GM12878 (cell line): ENCODE measurements around the gene AATF. TPM values are rescaled to one million over a fixed set of nuclear protein-coding genes. Genes with fewer than 3 reads are reported as not detected.

Experiments
- ATAC-seq: fragments of 200-7000 bp; cut with Tn5 transposase; 3 replicates; pipeline ENCODE4 v1.9.1; 2020; ENCODE audit warnings: mild to moderate bottlenecking, moderate library complexity
- BruUV-seq: library from RNA; stranded (reverse); fragments of 400-500 nt; replicated peaks from 2 replicates; lab custom pipeline; 2021; lab: Mats Ljungman, UMichigan
- CTCF ChIA-PET: fragments of 300-600 bp; sonication (Branson Sonifier 250); formaldehyde crosslinking; extraction: SDS; loops from one replicate; lab custom pipeline; 2021; ENCODE audit warnings: inconsistent platforms; lab: Yijun Ruan, JAX
- POLR2A ChIA-PET: fragments of 350-600 bp; formaldehyde crosslinking; extraction: SDS; loops from one replicate; lab custom pipeline; 2021; ENCODE audit warnings: inconsistent platforms; lab: Charles Lee
- RAD21 ChIA-PET: fragments of 300-600 bp; sonication (Branson Sonifier 250); formaldehyde crosslinking; loops from one replicate; lab custom pipeline; 2023; ENCODE audit warnings: antibody characterized with exemption; ENCODE audit not compliant: unreplicated experiment; lab: Charles Lee
- SMC1A ChIA-PET: fragments of 300-600 bp; sonication (Branson Sonifier 250); formaldehyde crosslinking; loops from one replicate; lab custom pipeline; 2023; ENCODE audit not compliant: unreplicated experiment, uncharacterized antibody; lab: Charles Lee
- DNase-seq: peaks from one replicate; pipeline ENCODE4 v3.0.0-alpha.2; 2011; ENCODE audit warnings: low read depth, low spot score
- FAIRE-seq: peaks from 3 replicates; lab custom pipeline; 2011; peaks lifted over from hg19 to GRCh38; lab: Jason Lieb, UNC
- H2AFZ ChIP-seq: 2 replicates; pipeline ENCODE4 v1.6.0; 2011; ENCODE audit warnings: low read depth, low read length, control low read depth; ENCODE audit not compliant: control insufficient read depth
- H3K27ac ChIP-seq: 2 replicates; pipeline ENCODE4 v1.5.1; 2011; ENCODE audit warnings: control low read depth; ENCODE audit not compliant: control insufficient read depth, insufficient read depth
- H3K27me3 ChIP-seq, 2 experiments: replicated peaks in 1 of 2; 2 replicates each; pipeline versions ENCODE4 v1.6.0 to v1.6.1; 2011; ENCODE audit warnings: low read length in 1 of 2; ENCODE audit not compliant: control insufficient read depth in 2 of 2, insufficient read depth in 2 of 2
- H3K36me3 ChIP-seq, 2 experiments: 2 replicates each; pipeline ENCODE4 v1.5.1; 2011; ENCODE audit warnings: low read length in 1 of 2; ENCODE audit not compliant: control insufficient read depth in 2 of 2, insufficient read depth in 2 of 2
- H3K4me1 ChIP-seq: 2 replicates; pipeline ENCODE4 v1.6.1; 2011; ENCODE audit warnings: mild to moderate bottlenecking, low read length, moderate library complexity, mixed read lengths; ENCODE audit not compliant: control insufficient read depth, insufficient read depth
- H3K4me2 ChIP-seq: 2 replicates; pipeline ENCODE4 v1.6.0; 2011; ENCODE audit warnings: control low read depth; ENCODE audit not compliant: control insufficient read depth, insufficient read depth
- H3K4me3 ChIP-seq: fragments of 200-600 bp; sonication (generic); 2 replicates; pipeline ENCODE4 v1.5.1; 2016
- H3K79me2 ChIP-seq: 2 replicates; pipeline ENCODE4 v1.6.0; 2011; ENCODE audit warnings: low read length; ENCODE audit not compliant: control insufficient read depth, insufficient read depth
- H3K9ac ChIP-seq: 2 replicates; pipeline ENCODE4 v1.8.0; 2011; ENCODE audit warnings: low read length, control low read depth, mixed read lengths; ENCODE audit not compliant: control insufficient read depth, insufficient read depth
- H3K9me3 ChIP-seq: replicated peaks from 3 replicates; pipeline ENCODE4 v1.5.1; 2011; ENCODE audit warnings: mild to moderate bottlenecking, low read length; ENCODE audit not compliant: control insufficient read depth, insufficient read depth
- H4K20me1 ChIP-seq: 2 replicates; pipeline ENCODE4 v1.6.0; 2011; ENCODE audit not compliant: control insufficient read depth, insufficient read depth
- BCL11A ChIP-seq: IDR thresholded peaks from 2 replicates; pipeline ENCODE4 v1.6.1; 2011; ENCODE audit warnings: low read depth, low read length
- BHLHE40 ChIP-seq, 2 experiments: fragments of 450-650 bp in 1 of 2; IDR thresholded peaks; 2 replicates each; pipeline ENCODE4 v1.6.1; 2011 to 2017; ENCODE audit warnings: low read depth in 2 of 2, borderline replicate concordance in 1 of 2, improper control_type of control experiment in 1 of 2, low read length in 1 of 2, mild to moderate bottlenecking in 1 of 2
- CBX5 ChIP-seq: sonication (generic); IDR thresholded peaks from 2 replicates; pipeline ENCODE4 v1.6.1; 2016; ENCODE audit warnings: low read depth, moderate library complexity, mild to moderate bottlenecking, inconsistent platforms
- MXI1 ChIP-seq: fragments of 150-350 bp; IDR thresholded peaks from 2 replicates; pipeline ENCODE4 v1.6.1; 2011; ENCODE audit warnings: low read depth, mild to moderate bottlenecking, inconsistent platforms, low read length, improper control_type of control experiment
- POLR2AphosphoS5 ChIP-seq: IDR thresholded peaks from 2 replicates; pipeline ENCODE4 v1.6.1; 2011; ENCODE audit warnings: mild to moderate bottlenecking, low read length, inconsistent platforms
- POU2F2 ChIP-seq: IDR thresholded peaks from 3 replicates; pipeline ENCODE4 v1.6.1; 2011; ENCODE audit warnings: low read depth, mild to moderate bottlenecking, low read length, borderline replicate concordance
- RAD21 ChIP-seq: IDR thresholded peaks from 2 replicates; pipeline ENCODE4 v1.6.1; 2011; ENCODE audit warnings: mild to moderate bottlenecking, low read depth, low read length, moderate library complexity; ENCODE audit not compliant: insufficient read depth
- SIN3A ChIP-seq: IDR thresholded peaks from 2 replicates; pipeline ENCODE4 v1.6.1; 2012; ENCODE audit warnings: low read depth, low read length, improper control_type of control experiment
- STAT1 ChIP-seq: fragments of 450-650 bp; conservative IDR thresholded peaks from 2 replicates; pipeline ENCODE4 v1.6.1; 2014; ENCODE audit warnings: antibody characterized with exemption, mild to moderate bottlenecking
- USF2 ChIP-seq: IDR thresholded peaks from 2 replicates; pipeline ENCODE4 v1.6.1; 2011; ENCODE audit warnings: low read depth, low read length, improper control_type of control experiment, borderline replicate concordance
- WGBS: methylation state at CpG from one replicate; pipeline ENCODE4 v1.1.6; 2016; ENCODE audit warnings: low lambda C conversion rate; ENCODE audit not compliant: insufficient replicate concordance, insufficient coverage; ENCODE audit errors: missing lambda C conversion rate; 5-methylcytosine and 5-hydroxymethylcytosine counted together
- in situ Hi-C: fragments of 300-500 bp; cut with MboI; formaldehyde crosslinking; loops from 9 replicates; pipeline ENCODE4 v1.14.3; 2018; ENCODE audit warnings: mixed read lengths
- intact Hi-C: fragments of 100-400 bp; cut with micrococcal nuclease; formaldehyde crosslinking; loops from one replicate; pipeline ENCODE4 v1.14.2; 2022; ENCODE audit not compliant: unreplicated experiment
- polyA plus RNA-seq, 11 experiments: library from polyadenylated mRNA; depleted of rRNA in 4 of 11; unstranded in 6 of 11; stranded (reverse) in 5 of 11; fragments of >200 nt; fragmentation: Nextera tagmentation in 4 of 11; fragmentation: Illumina TruSeq in 1 of 11; extraction: Ambion mirVana in 4 of 11; extraction: Trizol in 1 of 11; gene quantifications; 1 replicate in 1 of 11; 2 replicates in 10 of 11; pipeline versions ENCODE4 v1.2.1 to v1.2.3, GENCODE V29; 2011 to 2016; ENCODE audit warnings: inconsistent platforms in 2 of 11, missing spikeins in 2 of 11, low read depth in 1 of 11
- total RNA-seq, 4 experiments: library from RNA; depleted of rRNA in 3 of 4; stranded (reverse); fragments of >200 nt in 3 of 4; fragmentation: Illumina TruSeq in 1 of 4; extraction: Trizol in 1 of 4; gene quantifications; 2 replicates each; pipeline versions ENCODE4 v1.2.1 to v1.2.3, GENCODE V29; 2013 to 2021

The AATF gene
- total and polyA plus RNA-seq, 10 of the 15 experiments (the other 5 are each of a cell fraction or from before 2014, with no cell fraction given), result 36.8 to 110 (median 77.9) TPM

DNA sequence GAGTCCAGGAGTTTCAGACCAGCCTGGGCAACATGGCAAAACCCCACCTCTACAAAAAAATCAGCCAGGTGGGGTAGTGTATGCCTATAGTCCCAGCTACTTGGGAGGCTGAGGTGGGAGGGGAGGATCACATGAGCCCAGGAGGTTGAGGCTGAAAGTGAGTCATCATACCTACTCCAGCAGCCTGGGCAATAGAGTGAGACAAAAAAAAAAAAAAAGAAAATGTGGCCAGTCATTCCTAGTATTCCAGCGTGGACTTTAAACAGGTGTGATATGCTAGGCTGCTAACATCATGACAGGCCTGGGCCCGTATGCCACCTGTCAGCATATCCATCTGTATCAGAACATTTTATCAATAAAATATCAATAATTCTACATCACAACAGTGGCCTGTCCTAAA is 143.3 kb downstream of the AATF start:
- no peak for TF ChIP-seq SIN3A
- no peak for TF ChIP-seq CBX5
- TF ChIP-seq POU2F2, result no peak
- TF ChIP-seq STAT1, result no peak
- TF ChIP-seq BCL11A, result no peak
- no peak for TF ChIP-seq RAD21
- no peak for TF ChIP-seq BHLHE40 (IDR thresholded peaks at IDR 0.05; ENCODE audit: borderline replicate concordance in 1 of 2, low read depth in 2 of 2, low read length in 1 of 2)
- TF ChIP-seq USF2, result no peak
- no peak for TF ChIP-seq POLR2AphosphoS5
- no peak for TF ChIP-seq MXI1
- POLR2A ChIA-PET, result interaction anchor here (0.7 kb wide), 1 partner anchor 550 kb away, joined by 3 read pairs; no protein-coding TSS in a partner anchor
- Histone ChIP-seq H3K4me3 (no peak overlapping the region), H4K20me1 (no peaks in the 10 kb centered on the region), H3K4me1 (peaks cover 9% of the 10 kb centered on the region), H3K79me2 (no peaks in the 10 kb centered on the region), H3K4me2 (no peak overlapping the region), H3K9me3 (no peaks in the 10 kb centered on the region), H3K27ac (no peak overlapping the region), H2AFZ (no peak overlapping the region), H3K36me3 (peaks cover 21 to 26% of the 10 kb centered on the region in 2 experiments), H3K9ac (no peak overlapping the region), H3K27me3 (no peaks in the 10 kb centered on the region)
- no peak for FAIRE-seq
- BruUV-seq, result no TSS peak
- RAD21 ChIA-PET, result no interaction called here
- in situ Hi-C loops, result no loop called here
- no peak for DNase-seq
- SMC1A ChIA-PET, result no interaction called here
- ATAC-seq, result no peak
- 68% methylated on average over 2 of the region's 2 CpGs for WGBS
- CTCF ChIA-PET, result no interaction called here
- intact Hi-C loops, result no loop called here
